PFSK-1 (cell line): ENCODE results near the gene MAP3K10.

Experiments
- FOXP2 ChIP-seq: optimal IDR thresholded peaks from 2 replicates; pipeline ENCODE3; 2011; ENCODE audit warnings: borderline replicate concordance, control low read depth, inconsistent platforms; ENCODE audit not compliant: insufficient read depth; ENCODE audit errors: extremely low read length, extremely low read depth
- POLR2AphosphoS5 ChIP-seq: IDR thresholded peaks from 2 replicates; pipeline ENCODE4 v1.6.1; 2012; ENCODE audit warnings: low read depth, mild to moderate bottlenecking, control low read depth, low read length, moderate library complexity
- REST ChIP-seq, 2 experiments: IDR thresholded peaks; 2 replicates each; pipeline versions ENCODE4 v1.6.1 to v1.8.0; 2011 to 2012; ENCODE audit warnings: low read depth in 2 of 2, low read length in 2 of 2, control low read depth in 1 of 2, inconsistent platforms in 1 of 2, mild to moderate bottlenecking in 1 of 2, moderate library complexity in 1 of 2; ENCODE audit not compliant: insufficient read depth in 1 of 2
- SIN3A ChIP-seq: IDR thresholded peaks from 2 replicates; pipeline ENCODE4 v1.6.1; 2012; ENCODE audit warnings: mild to moderate bottlenecking, low read length, moderate library complexity, borderline replicate concordance; ENCODE audit not compliant: insufficient read depth
- TAF1 ChIP-seq: IDR thresholded peaks from 2 replicates; pipeline ENCODE4 v1.6.1; 2012; ENCODE audit warnings: low read length, control low read depth, borderline replicate concordance; ENCODE audit not compliant: insufficient read depth

Gene MAP3K10

GRCh38 chr19:40262422-40262821, 71.2 kb downstream of the MAP3K10 start:
- TF ChIP-seq POLR2AphosphoS5 (no peak), TAF1 (no peak), FOXP2 (no peak), REST (IDR thresholded peaks at IDR 0.05; ENCODE audit: insufficient read depth in 1 of 2, low read depth in 2 of 2, low read length in 2 of 2) (no peak), SIN3A (no peak)

GRCh38 chr19:40263440-40264313, 72.5 kb downstream of the MAP3K10 start:
- no peak for TF ChIP-seq POLR2AphosphoS5
- TF ChIP-seq FOXP2: no peak
- no peak for TF ChIP-seq SIN3A
- TF ChIP-seq REST (IDR thresholded peaks at IDR 0.05; ENCODE audit: insufficient read depth in 1 of 2, low read depth in 2 of 2, low read length in 2 of 2): no peak
- TF ChIP-seq TAF1: no peak

GRCh38 chr19:40264314-40265054, 73.3 kb downstream of the MAP3K10 start:
- TF ChIP-seq SIN3A (no peak), TAF1 (no peak), FOXP2 (no peak), POLR2AphosphoS5 (no peak), REST (IDR thresholded peaks at IDR 0.05; ENCODE audit: insufficient read depth in 1 of 2, low read depth in 2 of 2, low read length in 2 of 2) (no peak)
